Mucosa of gallbladder (tissue), 1 donor: ENCODE results near the gene DNM3. TPM values are rescaled to one million over a fixed set of nuclear protein-coding genes. Genes with fewer than 3 reads are reported as not detected.
A peak's percentile ranks its signal among the peaks of the same experiment; 100 is the strongest.
"Not testable (repeated sequence)": the region's sequence is repeated elsewhere in the genome, so short reads cannot be mapped to it uniquely, and the experiment has no call there.

Experiments
- DNase-seq: peaks from one replicate; pipeline ENCODE4 v3.0.0-alpha.2; 2020; ENCODE audit warnings: low spot score
- total RNA-seq: library from RNA; stranded (reverse); gene quantifications from one replicate; pipeline ENCODE4 v1.2.1, GENCODE V29; 2021
- donor health status: DM: no; HTN: no; CAD: no.

DNM3 gene
- total RNA-seq, 1 donor from 2014 or later, result 2.8 TPM

- no peak for DNase-seq
Measured at GRCh38 chr1:172024516-172024915, 183.2 kb downstream of the DNM3 start.

- DNase-seq, result not testable (repeated sequence)
Measured at GRCh38 chr1:172024944-172025738, 183.8 kb downstream of the DNM3 start.

- no peak for DNase-seq
Measured at GRCh38 chr1:172040466-172040865, 199.2 kb downstream of the DNM3 start.

- no peak for DNase-seq
Measured at GRCh38 chr1:172041102-172041501, 199.8 kb downstream of the DNM3 start.

DNA sequence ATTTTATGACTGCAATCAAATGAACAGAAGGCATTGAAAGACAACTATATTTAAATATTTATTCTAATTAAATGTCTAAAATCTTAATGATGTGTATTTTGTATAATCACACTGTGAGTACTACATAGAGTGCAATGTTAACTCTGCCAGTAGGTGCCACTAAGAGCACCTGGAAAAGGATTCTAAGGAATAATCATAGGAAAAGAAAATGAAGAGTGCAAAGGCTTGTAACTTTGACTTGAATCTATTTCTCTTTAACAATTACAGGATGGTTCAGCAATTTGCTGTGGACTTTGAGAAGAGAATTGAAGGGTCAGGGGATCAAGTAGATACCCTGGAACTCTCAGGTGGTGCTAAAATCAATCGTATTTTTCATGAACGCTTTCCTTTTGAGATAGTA lies 200.4 kb downstream of the DNM3 start:
- no peak for DNase-seq

GRCh38 chr1:172043900-172044299 lies 202.6 kb downstream of the DNM3 start:
- no peak for DNase-seq

DNA sequence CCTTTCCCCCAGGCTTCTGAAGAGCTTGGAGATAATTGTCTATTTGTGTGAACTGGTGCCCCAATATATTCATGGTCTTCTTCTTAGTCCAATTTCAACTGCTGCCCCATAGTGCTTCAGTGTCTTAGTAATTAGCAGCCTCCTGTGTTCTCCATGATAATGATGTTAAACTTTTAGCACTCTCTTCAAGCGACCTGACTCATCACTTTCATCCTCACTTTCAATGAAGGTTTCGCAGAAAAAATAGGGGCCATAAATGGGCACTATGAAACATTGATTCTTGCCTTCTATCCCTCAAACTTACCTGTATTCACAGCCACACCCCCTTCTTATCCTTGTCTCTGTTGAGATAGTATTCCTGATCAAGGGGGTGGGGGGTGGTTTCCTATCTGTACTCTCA lies 210.6 kb downstream of the DNM3 start:
- DNase-seq, result no peak

GRCh38 chr1:172054172-172054571 lies 212.9 kb downstream of the DNM3 start:
- DNase-seq, result no peak

DNA sequence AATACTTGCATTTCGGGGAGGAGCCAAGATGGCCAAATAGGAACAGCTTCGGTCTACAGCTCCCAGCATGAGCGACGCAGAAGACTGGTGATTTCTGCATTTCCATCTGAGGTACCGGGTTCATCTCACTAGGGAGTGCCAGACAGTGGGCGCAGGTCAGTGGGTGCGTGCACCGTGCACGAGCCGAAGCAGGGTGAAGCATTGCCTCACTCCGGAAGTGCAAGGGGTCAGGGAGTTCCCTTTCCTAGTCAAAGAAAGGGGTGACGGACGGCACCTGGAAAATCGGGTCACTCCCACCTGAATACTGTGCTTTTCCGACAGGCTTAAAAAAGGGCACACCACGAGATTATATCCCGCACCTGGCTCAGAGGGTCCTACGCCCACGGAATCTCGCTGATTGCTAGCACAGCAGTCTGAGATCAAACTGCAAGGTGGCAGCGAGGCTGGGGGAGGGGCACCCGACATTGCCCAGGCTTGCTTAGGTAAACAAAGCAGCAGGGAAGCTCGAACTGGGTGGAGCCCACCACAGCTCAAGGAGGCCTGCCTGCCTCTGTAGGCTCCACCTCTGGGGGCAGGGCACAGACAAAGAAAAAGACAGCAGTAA lies 214.6 kb downstream of the DNM3 start:
- DNase-seq, result not testable (repeated sequence)

DNA sequence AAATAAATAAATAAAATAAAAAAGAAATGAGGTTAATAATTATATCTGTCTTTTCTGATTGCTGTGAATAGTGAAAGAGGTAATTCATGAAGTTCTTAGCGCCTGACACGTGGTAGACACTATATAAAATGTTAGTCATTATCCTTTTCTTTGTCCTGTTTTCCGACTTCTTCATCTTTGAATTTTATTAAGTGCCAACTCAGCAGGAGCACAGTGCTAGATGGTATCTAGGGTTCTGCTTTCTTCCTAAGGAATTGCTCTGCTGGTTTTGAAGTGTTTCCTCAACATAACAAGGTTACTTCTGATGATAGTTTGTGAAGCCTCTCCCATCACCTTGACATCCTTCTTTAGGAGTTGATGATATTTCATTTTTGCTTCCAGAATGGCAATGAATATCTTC lies 227.0 kb downstream of the DNM3 start:
- no peak for DNase-seq

- no peak for DNase-seq
Measured at GRCh38 chr1:172069051-172069450, 227.8 kb downstream of the DNM3 start.

DNA sequence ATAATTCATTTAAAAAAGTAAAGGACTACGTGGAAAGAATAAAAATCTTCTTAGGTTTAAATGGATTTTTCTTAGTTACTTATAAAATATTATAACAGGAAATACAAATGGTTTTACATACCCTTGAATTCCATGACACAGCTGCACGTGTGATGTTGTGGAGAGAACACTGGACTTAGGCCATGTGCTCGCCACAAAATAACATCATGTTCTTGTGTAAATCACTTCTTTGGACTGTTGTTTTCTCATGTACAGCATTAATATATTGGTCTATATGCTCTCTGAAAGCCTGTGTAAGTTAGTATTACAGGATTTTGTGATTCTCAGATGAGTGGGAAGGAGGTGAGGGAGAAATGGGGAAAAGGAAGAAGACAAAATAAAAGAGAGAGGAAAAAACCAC lies 228.2 kb downstream of the DNM3 start:
- DNase-seq, result no peak

- DNase-seq, result no peak
Measured at GRCh38 chr1:172070055-172070454, 228.8 kb downstream of the DNM3 start.

GRCh38 chr1:172071746-172072145 lies 230.4 kb downstream of the DNM3 start:
- DNase-seq, result no peak

DNA sequence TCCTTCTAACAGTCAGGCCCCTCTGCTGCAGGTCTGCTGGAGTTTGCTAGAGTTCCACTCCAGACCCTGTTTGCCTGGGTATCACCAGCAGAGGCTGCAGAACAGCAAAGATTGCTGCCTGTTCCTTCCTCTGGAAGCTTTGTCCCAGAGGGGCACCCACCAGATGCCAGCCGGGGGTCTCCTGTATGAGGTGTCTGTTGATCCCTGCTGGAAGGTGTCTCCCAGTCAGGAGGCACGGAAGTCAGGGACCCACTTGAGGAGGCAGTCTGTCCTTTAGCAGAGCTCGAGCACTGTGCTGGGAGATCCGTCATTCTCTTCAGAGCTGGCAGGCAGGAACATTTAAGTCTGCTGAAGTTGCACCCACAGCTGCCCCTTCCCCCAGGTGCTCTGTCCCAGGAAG lies 238.6 kb downstream of the DNM3 start:
- not testable (repeated sequence) for DNase-seq

DNA sequence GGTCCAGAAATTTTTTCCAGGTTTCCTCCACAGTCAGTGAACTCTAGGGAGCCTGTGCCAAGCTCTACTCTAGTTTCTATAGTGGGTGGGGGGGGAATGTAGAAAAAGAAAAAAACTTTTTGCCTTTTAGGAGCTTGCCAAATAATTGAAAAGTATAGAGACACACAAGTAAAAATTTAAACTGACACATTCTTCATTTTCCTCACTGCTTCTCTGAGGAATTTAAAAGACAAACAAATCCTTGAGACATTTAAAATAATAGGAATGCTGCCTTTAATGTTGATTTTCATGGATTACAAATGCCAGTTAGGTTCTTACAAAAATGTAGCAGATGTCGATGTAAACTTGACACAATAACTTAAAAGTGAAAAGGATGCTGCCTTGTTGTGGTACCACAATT lies 241.9 kb downstream of the DNM3 start:
- DNase-seq, result no peak

DNA sequence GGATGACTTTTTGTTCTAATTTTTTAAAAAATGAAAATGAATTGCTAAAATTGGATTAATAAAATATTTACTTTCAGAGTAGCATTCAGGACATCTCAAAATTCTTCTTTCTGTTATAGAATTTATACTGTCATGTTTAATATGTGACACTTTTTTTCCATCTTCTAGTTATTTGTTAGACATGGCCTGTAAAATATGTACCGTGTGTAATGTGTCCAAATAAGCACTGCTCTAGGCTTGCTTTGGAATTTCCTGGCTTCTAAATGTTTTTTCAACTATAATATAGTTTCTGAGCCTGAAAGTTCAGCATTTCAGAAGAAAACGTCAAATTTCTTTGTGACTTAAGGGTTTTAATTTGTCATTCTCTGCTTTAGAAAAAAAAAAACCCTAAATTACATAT lies 243.6 kb downstream of the DNM3 start:
- no peak for DNase-seq

- no peak for DNase-seq
Measured at GRCh38 chr1:172085317-172085716, 244.0 kb downstream of the DNM3 start.

GRCh38 chr1:172086137-172086536 lies 244.8 kb downstream of the DNM3 start:
- no peak for DNase-seq

- DNase-seq, result no peak
Measured at GRCh38 chr1:172088256-172088655, 247.0 kb downstream of the DNM3 start.

GRCh38 chr1:172089768-172090510 lies 248.6 kb downstream of the DNM3 start:
- DNase-seq, result peak; percentile 21

DNA sequence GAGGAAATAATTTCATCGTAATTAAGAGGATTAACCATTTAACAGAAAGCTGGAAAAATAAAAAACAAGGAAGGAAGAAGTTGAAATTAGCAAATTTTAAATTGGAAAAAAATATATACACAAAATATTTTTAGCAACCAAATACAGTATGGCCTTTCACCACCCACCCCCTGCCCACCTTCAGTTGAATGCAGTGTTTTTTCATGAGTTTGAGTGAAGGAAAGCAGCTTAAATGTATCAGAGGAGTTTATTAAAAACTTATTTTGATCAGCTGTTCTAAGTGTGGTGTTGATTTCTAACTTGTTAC lies 249.2 kb downstream of the DNM3 start:
- no peak for DNase-seq

DNA sequence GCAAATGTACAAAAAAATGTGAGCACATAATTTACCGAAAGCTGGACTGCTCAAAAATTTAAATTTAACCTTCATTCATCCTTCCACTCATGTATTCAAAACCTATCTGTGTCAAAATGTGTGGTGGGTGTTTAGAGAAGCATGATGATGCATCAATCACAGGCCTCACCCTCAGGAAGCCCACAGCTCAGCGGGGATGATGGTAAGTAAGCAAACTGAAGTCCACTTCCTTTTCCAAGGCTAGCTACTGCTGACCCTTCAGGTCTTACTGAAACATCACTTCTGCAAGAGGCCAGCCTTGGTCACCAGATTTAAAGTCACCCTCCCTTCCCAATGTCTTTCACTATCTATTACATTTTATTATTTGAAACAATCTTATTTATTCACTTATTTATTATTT lies 254.5 kb downstream of the DNM3 start:
- DNase-seq, result no peak
